Natural killer cell (primary cell): Measurements from ENCODE around the gene FAM43B. TPM values are rescaled to one million over a fixed set of nuclear protein-coding genes. Genes with fewer than 3 reads are reported as not detected.

ENCODE experiments used
- ATAC-seq, 3 donors: fragments of 150-1000 bp in 2 of 3; fragments of 200-7000 bp in 1 of 3; cut with Tn5 transposase; 1 replicate in 1 of 3; 2 replicates in 2 of 3; pipeline ENCODE4 v1.10.0; 2021; ENCODE audit warnings: mild to moderate bottlenecking in 2 of 3, moderate library complexity in 2 of 3
- DNase-seq, 2 donors: peaks; one replicate each; pipeline versions ENCODE4 v3.0.0 to v3.0.0-alpha.2; 2013 to 2021; ENCODE audit warnings: mixed read lengths in 1 of 2
- H3K27ac ChIP-seq: one replicate; pipeline ENCODE4 v1.5.1; 2013; ENCODE audit warnings: mild to moderate bottlenecking, low read length
- H3K27me3 ChIP-seq: one replicate; pipeline ENCODE4 v1.6.1; 2013; ENCODE audit warnings: low read length; ENCODE audit not compliant: control insufficient read depth, insufficient read depth
- H3K36me3 ChIP-seq: one replicate; pipeline ENCODE4 v1.6.1; 2013; ENCODE audit warnings: low read length; ENCODE audit not compliant: control insufficient read depth, insufficient read depth
- H3K4me1 ChIP-seq: one replicate; pipeline ENCODE4 v1.6.1; 2013; ENCODE audit warnings: low read length; ENCODE audit not compliant: control insufficient read depth, insufficient read depth
- H3K4me3 ChIP-seq: one replicate; pipeline ENCODE4 v1.5.1; 2013; ENCODE audit warnings: low read length
- H3K9me3 ChIP-seq: one replicate; pipeline ENCODE4 v1.6.1; 2013; ENCODE audit warnings: low read length; ENCODE audit not compliant: control insufficient read depth, insufficient read depth
- H3K27ac Mint-ChIP-seq, 2 donors: one replicate each; pipeline ENCODE4 v1.8.0; 2022; ENCODE audit warnings: mild to moderate bottlenecking in 2 of 2, mixed read lengths in 2 of 2, moderate library complexity in 1 of 2
- H3K27me3 Mint-ChIP-seq, 2 donors: one replicate each; pipeline ENCODE4 v1.8.0; 2022; ENCODE audit warnings: low read depth in 2 of 2, mixed read lengths in 2 of 2
- H3K36me3 Mint-ChIP-seq: one replicate; pipeline ENCODE4 v1.8.0; 2022; ENCODE audit warnings: mixed read lengths
- H3K4me1 Mint-ChIP-seq, 2 donors: one replicate each; pipeline ENCODE4 v1.8.0; 2022; ENCODE audit warnings: mixed read lengths in 2 of 2
- H3K4me3 Mint-ChIP-seq: one replicate; pipeline ENCODE4 v1.8.0; 2022; ENCODE audit warnings: mild to moderate bottlenecking, moderate library complexity, mixed read lengths
- H3K9me3 Mint-ChIP-seq, 2 donors: one replicate each; pipeline ENCODE4 v1.8.0; 2022; ENCODE audit warnings: mixed read lengths in 2 of 2
- CTCF ChIP-seq: fragments of 200-600 bp; IDR thresholded peaks from one replicate; pipeline ENCODE4 v1.8.0; 2022; ENCODE audit warnings: antibody characterized with exemption
- WGBS: methylation state at CpG from one replicate; pipeline ENCODE4 v1.1.7; 2013; ENCODE audit warnings: missing lambda C conversion rate; ENCODE audit not compliant: insufficient coverage; 5-methylcytosine and 5-hydroxymethylcytosine counted together
- intact Hi-C: fragments of 100-400 bp; cut with micrococcal nuclease; formaldehyde crosslinking; loops from one replicate; pipeline ENCODE4 v1.14.2; 2022
- total RNA-seq, 4 donors: library from RNA; stranded (reverse); fragments of 120-200 nt in 1 of 4; gene quantifications; one replicate each; pipeline versions ENCODE4 v1.2.3 to v1.2.4, GENCODE V29; 2013 to 2022

Gene FAM43B
- total RNA-seq, 3 donors from 2014 or later (not counting 1 experiment from before 2014, with no cell fraction given), result not detected

GRCh38 chr1:20538227-20538626 is 14.1 kb upstream of the FAM43B start:
- no peak for DNase-seq
- WGBS, result 46% methylated on average over 2 of the region's 2 CpGs
- intact Hi-C loops, result no loop called here
- Histone ChIP-seq H3K36me3 (no peaks in the 10 kb centered on the region), H3K4me1 (no peaks in the 10 kb centered on the region), H3K27me3 (no peaks in the 10 kb centered on the region), H3K27ac (no peak overlapping the region), H3K9me3 (no peaks in the 10 kb centered on the region), H3K4me3 (no peak overlapping the region)
- peaks cover 33 to 42% of the 10 kb centered on the region in 2 donors for H3K27me3 Mint-ChIP-seq
- no peak overlapping the region for H3K27ac Mint-ChIP-seq
- H3K9me3 Mint-ChIP-seq, result no peaks in the 10 kb centered on the region
- H3K36me3 Mint-ChIP-seq, result no peaks in the 10 kb centered on the region
- ATAC-seq, result no peak
- no peak overlapping the region for H3K4me3 Mint-ChIP-seq
- no peaks in the 10 kb centered on the region for H3K4me1 Mint-ChIP-seq
- TF ChIP-seq CTCF, result no peak

GRCh38 chr1:20538760-20539551 is 13.4 kb upstream of the FAM43B start:
- Mint-ChIP-seq H3K27ac (no peak overlapping the region), H3K4me3 (no peak overlapping the region), H3K27me3 (peaks cover 27 to 42% of the 10 kb centered on the region in 2 donors), H3K36me3 (no peaks in the 10 kb centered on the region), H3K4me1 (no peaks in the 10 kb centered on the region), H3K9me3 (no peaks in the 10 kb centered on the region)
- ATAC-seq (no peak), DNase-seq (no peak)
- no peak overlapping the region for H3K27ac ChIP-seq
- H3K27me3 ChIP-seq, result no peaks in the 10 kb centered on the region
- H3K9me3 ChIP-seq, result no peaks in the 10 kb centered on the region
- 71% methylated on average over 3 of the region's 3 CpGs for WGBS
- H3K4me1 ChIP-seq, result no peaks in the 10 kb centered on the region
- H3K4me3 ChIP-seq, result no peak overlapping the region
- no peaks in the 10 kb centered on the region for H3K36me3 ChIP-seq
- intact Hi-C loops, result no loop called here
- no peak for TF ChIP-seq CTCF

- 95% methylated on average over 1 of the region's 1 CpG for WGBS
- Histone ChIP-seq H3K36me3 (no peaks in the 10 kb centered on the region), H3K27me3 (no peaks in the 10 kb centered on the region), H3K9me3 (no peaks in the 10 kb centered on the region), H3K27ac (no peak overlapping the region), H3K4me3 (no peak overlapping the region), H3K4me1 (no peaks in the 10 kb centered on the region)
- H3K9me3 Mint-ChIP-seq, result no peaks in the 10 kb centered on the region
- H3K36me3 Mint-ChIP-seq, result no peaks in the 10 kb centered on the region
- H3K27ac Mint-ChIP-seq, result no peak overlapping the region
- intact Hi-C loops, result no loop called here
- peaks cover 19 to 42% of the 10 kb centered on the region in 2 donors for H3K27me3 Mint-ChIP-seq
- DNase-seq (no peak), ATAC-seq (no peak)
- H3K4me1 Mint-ChIP-seq, result no peaks in the 10 kb centered on the region
- TF ChIP-seq CTCF, result no peak
- H3K4me3 Mint-ChIP-seq, result no peak overlapping the region
Measured at GRCh38 chr1:20540281-20540680, 12.1 kb upstream of the FAM43B start.

- peaks cover 26 to 39% of the 10 kb centered on the region in 2 donors for H3K27me3 Mint-ChIP-seq
- ATAC-seq, result no peak
- peaks cover 3% of the 10 kb centered on the region for H3K27me3 ChIP-seq
Measured at GRCh38 chr1:20546637-20547036, 5.7 kb upstream of the FAM43B start.

More at GRCh38 chr1:20546637-20547036, 5.7 kb upstream of the FAM43B start:
- no peak for TF ChIP-seq CTCF
- Mint-ChIP-seq H3K9me3 (no peaks in the 10 kb centered on the region), H3K36me3 (no peaks in the 10 kb centered on the region), H3K4me3 (no peak overlapping the region), H3K4me1 (no peaks in the 10 kb centered on the region), H3K27ac (no peak overlapping the region)
- 94% methylated on average over 2 of the region's 3 CpGs for WGBS
- Histone ChIP-seq H3K4me3 (no peak overlapping the region), H3K9me3 (no peaks in the 10 kb centered on the region), H3K4me1 (no peaks in the 10 kb centered on the region), H3K27ac (no peak overlapping the region), H3K36me3 (no peaks in the 10 kb centered on the region)
- intact Hi-C loops, result no loop called here
- DNase-seq, result no peak
